ENCODE measurements around the gene CASR. TPM values are rescaled to one million over a fixed set of nuclear protein-coding genes. Genes with fewer than 3 reads are reported as not detected.

CASR gene
- total RNA-seq, 2 donors from 2014 or later, result not detected

DNA sequence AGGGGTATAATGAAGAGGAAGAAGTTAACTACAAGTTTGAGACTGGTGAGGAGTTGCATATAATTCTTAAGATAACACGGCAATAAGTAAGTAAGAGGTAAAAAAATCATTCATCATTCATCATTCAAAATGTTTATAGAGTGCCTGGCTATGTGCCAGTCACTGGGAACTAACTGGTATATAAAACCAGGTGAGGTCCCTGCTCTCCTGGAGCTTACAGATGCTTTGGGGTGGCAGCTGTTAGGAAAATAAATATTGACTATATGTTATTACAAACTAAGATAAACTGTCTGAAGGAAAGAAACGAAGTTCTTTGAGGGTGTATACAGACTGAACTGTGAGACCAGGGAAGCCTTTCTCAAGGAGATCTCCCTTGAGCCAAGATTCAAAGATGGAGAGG lies 2.9 kb downstream of the CASR start:
- TF ChIP-seq, protein P1, sequence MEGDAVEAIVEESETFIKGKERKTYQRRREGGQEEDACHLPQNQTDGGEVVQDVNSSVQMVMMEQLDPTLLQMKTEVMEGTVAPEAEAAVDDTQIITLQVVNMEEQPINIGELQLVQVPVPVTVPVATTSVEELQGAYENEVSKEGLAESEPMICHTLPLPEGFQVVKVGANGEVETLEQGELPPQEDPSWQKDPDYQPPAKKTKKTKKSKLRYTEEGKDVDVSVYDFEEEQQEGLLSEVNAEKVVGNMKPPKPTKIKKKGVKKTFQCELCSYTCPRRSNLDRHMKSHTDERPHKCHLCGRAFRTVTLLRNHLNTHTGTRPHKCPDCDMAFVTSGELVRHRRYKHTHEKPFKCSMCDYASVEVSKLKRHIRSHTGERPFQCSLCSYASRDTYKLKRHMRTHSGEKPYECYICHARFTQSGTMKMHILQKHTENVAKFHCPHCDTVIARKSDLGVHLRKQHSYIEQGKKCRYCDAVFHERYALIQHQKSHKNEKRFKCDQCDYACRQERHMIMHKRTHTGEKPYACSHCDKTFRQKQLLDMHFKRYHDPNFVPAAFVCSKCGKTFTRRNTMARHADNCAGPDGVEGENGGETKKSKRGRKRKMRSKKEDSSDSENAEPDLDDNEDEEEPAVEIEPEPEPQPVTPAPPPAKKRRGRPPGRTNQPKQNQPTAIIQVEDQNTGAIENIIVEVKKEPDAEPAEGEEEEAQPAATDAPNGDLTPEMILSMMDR (IDR thresholded peaks at IDR 0.05), result no peak
- no peak overlapping the region for H3K27ac ChIP-seq
- no peak overlapping the region for H3K4me3 ChIP-seq
- DNase-seq (ENCODE audit: low spot score), result no peak
- H3K9me3 ChIP-seq, result no peaks in the 10 kb centered on the region
- peaks cover 0 to 8% of the 10 kb centered on the region in 2 donors for H3K4me1 ChIP-seq
- H3K36me3 ChIP-seq, result no peaks in the 10 kb centered on the region
- peaks cover 4 to 6% of the 10 kb centered on the region in 2 donors for H3K27me3 ChIP-seq

GRCh38 chr3:122188737-122189136 lies 5.3 kb downstream of the CASR start:
- H3K4me1 ChIP-seq, result peaks cover 0 to 8% of the 10 kb centered on the region in 2 donors
- DNase-seq (ENCODE audit: low spot score), result no peak
- H3K27ac ChIP-seq, result no peak overlapping the region
- H3K4me3 ChIP-seq, result no peak overlapping the region
- H3K36me3 ChIP-seq, result no peaks in the 10 kb centered on the region
- TF ChIP-seq, protein P1 (IDR thresholded peaks at IDR 0.05), result no peak
- H3K9me3 ChIP-seq, result no peaks in the 10 kb centered on the region
- peaks cover 4 to 6% of the 10 kb centered on the region in 2 donors for H3K27me3 ChIP-seq

DNA sequence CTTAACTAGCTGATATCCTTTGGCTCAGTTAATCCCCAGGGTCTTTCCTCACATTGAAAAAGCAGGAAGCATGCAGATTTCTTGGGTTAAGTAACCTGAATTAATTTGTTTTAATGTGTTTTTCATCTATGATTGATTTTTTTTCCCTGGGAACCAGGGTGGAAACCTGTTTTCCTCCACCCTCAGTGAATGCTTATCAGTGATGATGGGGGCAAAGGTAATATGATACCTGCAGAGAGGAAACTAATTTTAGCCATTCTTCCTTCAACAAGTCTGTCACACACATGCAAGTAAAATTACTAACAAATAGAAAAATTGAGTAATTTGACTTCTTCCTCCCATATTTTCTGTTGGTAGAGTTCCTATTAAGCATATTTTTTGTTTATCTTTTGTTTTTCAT lies 5.9 kb downstream of the CASR start:
- H3K4me3 ChIP-seq, result no peak overlapping the region
- no peaks in the 10 kb centered on the region for H3K36me3 ChIP-seq
- peaks cover 1 to 4% of the 10 kb centered on the region in 2 donors for H3K27me3 ChIP-seq
- TF ChIP-seq, protein P1 (IDR thresholded peaks at IDR 0.05), result no peak
- peaks cover 0 to 1% of the 10 kb centered on the region in 2 donors for H3K4me1 ChIP-seq
- no peaks in the 10 kb centered on the region for H3K9me3 ChIP-seq
- no peak for DNase-seq (ENCODE audit: low spot score)
- H3K27ac ChIP-seq, result no peak overlapping the region

DNA sequence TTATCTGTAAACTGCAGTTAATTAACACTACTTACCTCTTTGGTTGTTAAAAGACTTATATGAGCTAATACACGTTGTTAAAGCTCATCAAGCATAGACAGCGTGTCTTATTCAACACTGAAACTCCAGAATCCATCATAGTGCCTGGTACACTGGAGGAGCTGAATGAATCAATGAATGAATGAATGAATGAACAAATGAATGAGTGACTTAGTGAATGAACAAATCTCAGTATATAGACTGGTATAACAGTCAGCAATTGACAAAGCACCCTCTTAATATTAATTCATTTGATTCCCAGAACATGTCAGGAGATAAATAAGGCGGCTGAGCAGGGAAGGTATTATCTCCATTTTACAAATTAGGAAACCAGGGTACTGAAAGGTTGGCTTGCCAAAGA lies 7.1 kb downstream of the CASR start:
- Histone ChIP-seq H3K36me3 (no peaks in the 10 kb centered on the region), H3K4me1 (no peaks in the 10 kb centered on the region), H3K27me3 (no peaks in the 10 kb centered on the region), H3K9me3 (no peaks in the 10 kb centered on the region), H3K4me3 (no peak overlapping the region), H3K27ac (no peak overlapping the region)
- TF ChIP-seq, protein P1 (IDR thresholded peaks at IDR 0.05), result no peak
- no peak for DNase-seq (ENCODE audit: low spot score)

DNA sequence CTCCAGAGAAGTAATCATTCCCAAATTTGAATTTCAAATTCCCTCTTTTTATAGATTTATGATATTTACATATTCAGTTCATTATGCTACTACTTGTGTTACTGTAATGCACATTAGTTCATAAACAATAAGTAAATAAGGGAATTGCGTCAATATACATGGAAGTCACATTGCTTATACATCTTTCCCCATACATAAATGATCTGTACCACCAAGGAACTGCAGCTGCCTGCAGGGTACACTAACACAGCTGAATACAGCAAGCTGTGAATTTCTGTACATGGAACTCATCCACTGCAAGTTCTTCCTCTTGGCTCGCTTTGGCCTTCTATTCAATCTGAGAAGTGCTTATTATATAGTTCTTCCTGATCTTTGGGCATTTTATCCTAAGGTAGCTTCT lies 15.5 kb downstream of the CASR start:
- no peak for DNase-seq (ENCODE audit: low spot score)
- Histone ChIP-seq H3K9me3 (no peaks in the 10 kb centered on the region), H3K27me3 (no peaks in the 10 kb centered on the region), H3K4me3 (no peak overlapping the region), H3K27ac (no peak overlapping the region), H3K4me1 (no peaks in the 10 kb centered on the region), H3K36me3 (no peaks in the 10 kb centered on the region)
- TF ChIP-seq, protein P1 (IDR thresholded peaks at IDR 0.05), result no peak

- Histone ChIP-seq H3K27me3 (no peaks in the 10 kb centered on the region), H3K36me3 (no peaks in the 10 kb centered on the region), H3K4me1 (no peaks in the 10 kb centered on the region), H3K9me3 (no peaks in the 10 kb centered on the region), H3K4me3 (no peak overlapping the region), H3K27ac (no peak overlapping the region)
- TF ChIP-seq, protein P1 (IDR thresholded peaks at IDR 0.05), result no peak
- no peak for DNase-seq (ENCODE audit: low spot score)
Observed at GRCh38 chr3:122199552-122199951, 16.1 kb downstream of the CASR start.
